H1 (cell line): ENCODE data around the gene MACROD1. TPM values are rescaled to one million over a fixed set of nuclear protein-coding genes. Genes with fewer than 3 reads are reported as not detected.

Source experiments
- CTCF ChIA-PET: fragments of 300-600 bp; sonication (Branson Sonifier 250); formaldehyde crosslinking; loops from one replicate; lab custom pipeline; 2021; ENCODE audit not compliant: partially characterized antibody; lab: Charles Lee
- POLR2A ChIA-PET: fragments of 300-600 bp; sonication (Branson Sonifier 250); formaldehyde crosslinking; loops from one replicate; lab custom pipeline; 2021; ENCODE audit warnings: inconsistent platforms; ENCODE audit not compliant: partially characterized antibody; lab: Charles Lee
- DNase-seq, 2 experiments: peaks; one replicate each; pipeline versions ENCODE4 v3.0.0 to v3.0.0-alpha.2; 2010 to 2022; ENCODE audit warnings: low spot score in 2 of 2, low read depth in 1 of 2, mixed read lengths in 1 of 2
- FAIRE-seq: peaks from 2 replicates; lab custom pipeline; 2011; peaks lifted over from hg19 to GRCh38; lab: Jason Lieb, UNC
- H2AFZ ChIP-seq: 2 replicates; pipeline ENCODE4 v1.8.1; 2012; ENCODE audit warnings: low read length, inconsistent platforms
- H2AK5ac ChIP-seq: 2 replicates; pipeline ENCODE4 v1.6.1; 2013; ENCODE audit warnings: low read depth, low read length
- H2BK120ac ChIP-seq: replicated peaks from 2 replicates; pipeline ENCODE3; 2013; ENCODE audit warnings: low read depth, low read length, inconsistent platforms
- H2BK12ac ChIP-seq: 2 replicates; pipeline ENCODE4 v1.6.1; 2013; ENCODE audit warnings: low read depth, low read length
- H2BK15ac ChIP-seq: 2 replicates; pipeline ENCODE4 v1.6.1; 2013; ENCODE audit warnings: low read length
- H2BK20ac ChIP-seq: 2 replicates; pipeline ENCODE4 v1.6.1; 2013; ENCODE audit warnings: low read length
- H2BK5ac ChIP-seq: 2 replicates; pipeline ENCODE4 v1.6.1; 2013; ENCODE audit warnings: low read depth, low read length
- H3K14ac ChIP-seq: 2 replicates; pipeline ENCODE4 v1.6.1; 2013; ENCODE audit warnings: inconsistent platforms; ENCODE audit not compliant: insufficient read length
- H3K18ac ChIP-seq: 2 replicates; pipeline ENCODE4 v1.6.1; 2013; ENCODE audit warnings: low read length; ENCODE audit errors: extremely low read depth
- H3K23ac ChIP-seq: 2 replicates; pipeline ENCODE4 v1.6.1; 2013; ENCODE audit warnings: inconsistent platforms; ENCODE audit not compliant: insufficient read length
- H3K23me2 ChIP-seq: 2 replicates; pipeline ENCODE4 v1.6.1; 2013; ENCODE audit warnings: low read depth, low read length
- H3K27ac ChIP-seq: 2 replicates; pipeline ENCODE4 v1.6.1; 2011; ENCODE audit warnings: low read depth, low read length, inconsistent platforms
- H3K27me3 ChIP-seq, 4 experiments: replicated peaks in 1 of 4; 1 replicate in 1 of 4; 2 replicates in 3 of 4; pipeline versions ENCODE4 v1.6.1 to v1.8.1; 2011 to 2013; ENCODE audit warnings: low read length in 3 of 4, mild to moderate bottlenecking in 3 of 4, inconsistent platforms in 2 of 4, mixed read lengths in 2 of 4, moderate library complexity in 1 of 4; ENCODE audit not compliant: control insufficient read depth in 3 of 4, insufficient read depth in 3 of 4; ENCODE audit errors: extremely low read depth in 1 of 4
- H3K36me3 ChIP-seq, 4 experiments: 2 replicates each; pipeline versions ENCODE4 v1.6.1 to v1.8.1; 2011 to 2013; ENCODE audit warnings: mild to moderate bottlenecking in 4 of 4, low read length in 3 of 4, moderate library complexity in 2 of 4, control low read depth in 1 of 4, inconsistent platforms in 1 of 4; ENCODE audit not compliant: insufficient read depth in 4 of 4, control insufficient read depth in 2 of 4
- H3K4ac ChIP-seq: replicated peaks from 2 replicates; pipeline ENCODE3; 2013; ENCODE audit warnings: low read length, low read depth, mixed read lengths, inconsistent platforms; ENCODE audit not compliant: insufficient read length
- H3K4me1 ChIP-seq, 4 experiments: replicated peaks in 1 of 4; 1 replicate in 1 of 4; 2 replicates in 3 of 4; pipeline versions ENCODE4 v1.6.1 to v1.8.1; 2011 to 2013; ENCODE audit warnings: low read length in 3 of 4, inconsistent platforms in 2 of 4, mixed read lengths in 1 of 4; ENCODE audit not compliant: insufficient read depth in 4 of 4, control insufficient read depth in 3 of 4
- H3K4me2 ChIP-seq, 2 experiments: 2 replicates each; pipeline versions ENCODE4 v1.6.1 to v1.8.1; 2011 to 2013; ENCODE audit warnings: low read depth in 2 of 2, low read length in 2 of 2, control low read depth in 1 of 2, inconsistent platforms in 1 of 2, mild to moderate bottlenecking in 1 of 2; ENCODE audit not compliant: insufficient read depth in 1 of 2
- H3K4me3 ChIP-seq, 4 experiments: fragments of 200-600, 300-600 bp in 1 of 4; sonication (generic), shearing (Covaris generic), sonication (Bioruptor Twin) in 1 of 4; 2 replicates each; pipeline versions ENCODE4 v1.5.1 to v1.8.1; 2011 to 2016; ENCODE audit warnings: low read length in 4 of 4, low read depth in 3 of 4, control low read depth in 2 of 4, inconsistent platforms in 2 of 4, mild to moderate bottlenecking in 2 of 4, mixed read lengths in 1 of 4, moderate library complexity in 1 of 4; ENCODE audit not compliant: insufficient read depth in 2 of 4; ENCODE audit errors: extremely low read depth in 1 of 4
- H3K56ac ChIP-seq: replicated peaks from 2 replicates; pipeline ENCODE3; 2013; ENCODE audit warnings: low read depth, mild to moderate bottlenecking, mixed read lengths, low read length, inconsistent platforms; ENCODE audit not compliant: insufficient read length
- H3K79me1 ChIP-seq: 2 replicates; pipeline ENCODE4 v1.6.1; 2013; ENCODE audit warnings: low read depth, low read length, control low read depth
- H3K79me2 ChIP-seq, 2 experiments: 2 replicates each; pipeline versions ENCODE4 v1.6.1 to v1.8.1; 2012 to 2013; ENCODE audit warnings: low read length in 2 of 2, mild to moderate bottlenecking in 2 of 2, inconsistent platforms in 1 of 2; ENCODE audit not compliant: insufficient read depth in 2 of 2, control insufficient read depth in 1 of 2
- H3K9ac ChIP-seq, 4 experiments: replicated peaks in 1 of 4; 1 replicate in 1 of 4; 2 replicates in 3 of 4; pipeline versions ENCODE4 v1.6.1 to v1.8.1; 2011 to 2013; ENCODE audit warnings: low read depth in 3 of 4, low read length in 3 of 4, control low read depth in 2 of 4, mild to moderate bottlenecking in 2 of 4, moderate library complexity in 2 of 4, inconsistent platforms in 1 of 4; ENCODE audit errors: extremely low read depth in 1 of 4
- H3K9me3 ChIP-seq, 2 experiments: 2 replicates each; pipeline versions ENCODE4 v1.6.1 to v1.8.1; 2012 to 2013; ENCODE audit warnings: mild to moderate bottlenecking in 2 of 2, moderate library complexity in 2 of 2, control low read depth in 1 of 2, inconsistent platforms in 1 of 2, low read depth in 1 of 2, low read length in 1 of 2, mixed read lengths in 1 of 2; ENCODE audit not compliant: insufficient read depth in 2 of 2
- H4K20me1 ChIP-seq, 2 experiments: replicated peaks in 1 of 2; 2 replicates each; pipeline versions ENCODE3 to v1.8.1; 2011 to 2013; ENCODE audit warnings: inconsistent platforms in 2 of 2, low read length in 2 of 2, mild to moderate bottlenecking in 1 of 2; ENCODE audit not compliant: insufficient read depth in 2 of 2, control insufficient read depth in 1 of 2
- H4K5ac ChIP-seq: 2 replicates; pipeline ENCODE4 v1.6.1; 2013; ENCODE audit warnings: low read length, low read depth, mixed read lengths, inconsistent platforms; ENCODE audit not compliant: insufficient read length
- H4K8ac ChIP-seq: 2 replicates; pipeline ENCODE4 v1.8.0; 2013; ENCODE audit warnings: mild to moderate bottlenecking, moderate library complexity, low read length, inconsistent platforms; ENCODE audit not compliant: insufficient read depth; ENCODE audit errors: extremely low read depth
- H4K91ac ChIP-seq: replicated peaks from 2 replicates; pipeline ENCODE3; 2013; ENCODE audit warnings: low read length, mixed read lengths, inconsistent platforms; ENCODE audit not compliant: insufficient read length
- EZH2 ChIP-seq: fragments of 200-600 bp; sonication (generic); IDR thresholded peaks from 2 replicates; pipeline ENCODE4 v1.7.1; 2012; ENCODE audit warnings: low read depth, mild to moderate bottlenecking, moderate library complexity, low read length, inconsistent platforms; ENCODE audit not compliant: severe bottlenecking
- GABPA ChIP-seq: IDR thresholded peaks from 2 replicates; pipeline ENCODE4 v1.6.1; 2011; ENCODE audit warnings: mild to moderate bottlenecking, low read length, moderate library complexity, borderline replicate concordance; ENCODE audit not compliant: insufficient read depth
- MAFK ChIP-seq: IDR thresholded peaks from 2 replicates; pipeline ENCODE4 v1.6.1; 2012; ENCODE audit warnings: low read depth, mild to moderate bottlenecking, improper control_type of control experiment, low read length
- PHF8 ChIP-seq: fragments of 200-600 bp; sonication (generic); conservative IDR thresholded peaks from 2 replicates; pipeline ENCODE4 v1.7.1; 2012; ENCODE audit warnings: low read depth, mild to moderate bottlenecking, inconsistent platforms, low read length, moderate library complexity
- RAD21 ChIP-seq, 2 experiments: IDR thresholded peaks in 1 of 2; conservative IDR thresholded peaks in 1 of 2; 2 replicates each; pipeline ENCODE4 v1.6.1; 2011; ENCODE audit warnings: low read depth in 2 of 2, low read length in 2 of 2, improper control_type of control experiment in 1 of 2, inconsistent platforms in 1 of 2, mild to moderate bottlenecking in 1 of 2, moderate library complexity in 1 of 2
- SIN3A ChIP-seq, 2 experiments: IDR thresholded peaks in 1 of 2; conservative IDR thresholded peaks in 1 of 2; 2 replicates each; pipeline ENCODE4 v1.6.1; 2011 to 2012; ENCODE audit warnings: low read length in 2 of 2, improper control_type of control experiment in 1 of 2, low read depth in 1 of 2, mild to moderate bottlenecking in 1 of 2
- SIX5 ChIP-seq: IDR thresholded peaks from 2 replicates; pipeline ENCODE4 v1.6.1; 2011; ENCODE audit warnings: mild to moderate bottlenecking, low read depth, low read length
- TAF1 ChIP-seq: IDR thresholded peaks from 2 replicates; pipeline ENCODE4 v1.6.1; 2011; ENCODE audit warnings: mild to moderate bottlenecking, low read depth, low read length
- TCF12 ChIP-seq: IDR thresholded peaks from 2 replicates; pipeline ENCODE4 v1.6.1; 2011; ENCODE audit warnings: low read depth, mild to moderate bottlenecking, low read length
- TEAD4 ChIP-seq: IDR thresholded peaks from 2 replicates; pipeline ENCODE4 v1.6.1; 2012; ENCODE audit warnings: low read depth, low read length, inconsistent platforms, mixed read lengths
- WGBS, 2 experiments: shearing (Covaris generic) in 1 of 2; methylation state at CpG; one replicate each; pipeline versions ENCODE4 v1.1.6 to v1.1.7; 2013 to 2015; ENCODE audit warnings: low lambda C conversion rate in 2 of 2, mixed read lengths in 2 of 2, inconsistent platforms in 1 of 2, low coverage in 1 of 2, missing lambda C conversion rate in 1 of 2; ENCODE audit not compliant: insufficient replicate concordance in 2 of 2, insufficient coverage in 1 of 2, insufficient read length in 1 of 2; ENCODE audit errors: extremely low coverage in 1 of 2, missing lambda C conversion rate in 1 of 2; 5-methylcytosine and 5-hydroxymethylcytosine counted together
- polyA plus RNA-seq, 7 experiments: library from polyadenylated mRNA; depleted of rRNA in 3 of 7; stranded (reverse) in 5 of 7; unstranded in 2 of 7; fragments of >200 nt in 5 of 7; fragments of 200-250 nt in 2 of 7; gene quantifications; 1 replicate in 5 of 7; 2 replicates in 1 of 7; 4 replicates in 1 of 7; pipeline versions ENCODE4 v1.2.1 to v1.2.3, GENCODE V29; 2011 to 2013; ENCODE audit warnings: missing spikeins in 2 of 7, mixed read lengths in 2 of 7
- total RNA-seq: library from RNA; stranded (reverse); fragmentation: NEBNext Ultra II Directional; extraction: Animal tissue kit (Norgen Biotek cat#: 25700); gene quantifications from 2 replicates; pipeline ENCODE4 v1.2.1, GENCODE V29; 2021

Gene MACROD1
- total and polyA plus RNA-seq, 2 of the 8 experiments (the other 6 are each of a cell fraction or from before 2014, with no cell fraction given) = 19.5 to 34.1 TPM

DNA sequence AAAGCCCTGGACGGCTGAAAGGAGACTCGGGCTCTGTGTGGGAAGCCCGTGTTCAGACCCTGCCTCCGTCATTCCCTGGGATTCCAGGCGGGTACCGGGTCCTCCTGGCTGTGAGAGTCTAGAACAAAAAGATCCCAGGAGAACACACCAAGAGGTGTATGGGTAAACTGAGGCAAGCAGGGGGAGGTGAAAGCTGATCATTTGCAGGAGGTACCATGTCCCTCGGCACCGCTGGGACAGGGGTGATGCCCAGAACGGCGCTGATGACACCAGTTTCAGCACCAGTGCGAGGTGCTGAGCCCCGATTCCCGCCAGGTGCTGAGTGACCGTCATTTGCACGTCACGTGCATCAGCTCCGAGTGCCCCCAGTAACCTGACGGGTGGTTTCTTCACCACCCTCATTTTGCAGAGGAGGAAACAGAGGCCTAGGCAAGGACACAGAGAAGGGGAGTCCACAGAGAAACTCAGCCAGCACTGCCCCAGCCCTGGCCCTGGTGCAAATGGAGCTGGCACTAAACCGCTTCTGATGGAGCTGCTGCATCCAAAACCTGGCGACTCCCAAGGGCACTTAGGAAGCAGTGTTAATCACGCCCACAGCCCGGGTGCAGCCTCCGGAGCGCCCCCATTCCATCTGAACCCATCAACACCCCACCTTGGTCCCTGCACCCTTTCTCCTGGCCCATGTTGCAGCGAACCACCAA is 16.8 kb downstream of the MACROD1 start:
- Histone ChIP-seq H2BK15ac (no peak overlapping the region), H2BK12ac (no peak overlapping the region), H3K36me3 (no peaks in the 10 kb centered on the region; a peak in 1 of 8 replicates), H2AK5ac (no peak overlapping the region), H3K9me3 (no peaks in the 10 kb centered on the region), H4K20me1 (peaks cover 16 to 30% of the 10 kb centered on the region in 2 experiments), H3K4me1 (peaks cover 0 to 15% (median 8%) of the 10 kb centered on the region in 4 experiments; a peak in 6 of 7 replicates), H2BK5ac (no peak overlapping the region), H2AFZ (no peak overlapping the region), H3K79me2 (no peaks in the 10 kb centered on the region), H2BK20ac (no peak overlapping the region), H3K23ac (no peak overlapping the region), H4K8ac (no peak overlapping the region; the same call in none of the 2 replicates), H4K91ac (no peak overlapping the region), H3K27ac (no peak overlapping the region), H3K14ac (no peak overlapping the region), H3K56ac (no peak overlapping the region), H2BK120ac (no peak overlapping the region), H3K4me3 (no peak overlapping the region), H3K18ac (no peak overlapping the region), H3K27me3 (peaks cover 0 to 16% (median 0%) of the 10 kb centered on the region in 4 experiments; a peak in 2 of 7 replicates), H3K23me2 (peaks cover 4% of the 10 kb centered on the region; the same call in 1 of the 2 replicates), H3K79me1 (no peaks in the 10 kb centered on the region), H4K5ac (no peak overlapping the region), H3K9ac (no peak overlapping the region), H3K4me2 (no peak overlapping the region), H3K4ac (no peak overlapping the region)
- no peak for FAIRE-seq
- 74% methylated on average over 25 of the region's 25 CpGs; no CpG with 5 or more reads in 1 of the 2 experiments for WGBS, 2 experiments
- ChIA-PET CTCF (interaction anchor here (0.6 to 14.9 kb wide), 40 partner anchors 8 to 311 kb away, joined by 3 to 291 read pairs (median 5); partner anchors contain the start of genes FLRT1, MACROD1 and VEGFB), POLR2A (interaction anchor here (0.6 to 1.9 kb wide), 7 partner anchors 14 to 229 kb away, joined by 3 to 5 read pairs (median 3); no protein-coding TSS in a partner anchor)
- DNase-seq = no peak
- TF ChIP-seq SIX5 (no peak), TCF12 (no peak), TAF1 (no peak), RAD21 (IDR thresholded peaks at IDR 0.05 in 1 of 2, conservative IDR thresholded peaks at IDR 0.05 in 1 of 2; ENCODE audit: low read depth in 2 of 2, low read length in 2 of 2) (no peak), MAFK (no peak), EZH2 (no peak), SIN3A (conservative IDR thresholded peaks at IDR 0.05 in 1 of 2, IDR thresholded peaks at IDR 0.05 in 1 of 2; ENCODE audit: low read depth in 1 of 2, low read length in 2 of 2) (no peak), GABPA (no peak), TEAD4 (no peak), PHF8 (no peak)
